GM10266 (cell line): ENCODE data around the gene SPATA24.

Experiments
- DNase-seq: peaks from one replicate; pipeline ENCODE4 v3.0.0; 2012; ENCODE audit errors: extremely low spot score
- TF ChIP-seq, protein P1 (sequence below): IDR thresholded peaks from 2 replicates; pipeline ENCODE4 v1.5.1; 2012; ENCODE audit warnings: mild to moderate bottlenecking, low read depth; ENCODE audit not compliant: control insufficient read depth, insufficient read depth; ENCODE audit errors: missing control alignments

Gene SPATA24

GRCh38 chr5:139383275-139383992 lies 20.5 kb downstream of the SPATA24 start, which contains the start of gene SLC23A1:
Gene SLC23A1, minus strand, starts transcription at chr5:139383297. Its CDS starts 44 bp downstream, at chr5:139383253.
- DNase-seq = no peak
- TF ChIP-seq, protein P1, sequence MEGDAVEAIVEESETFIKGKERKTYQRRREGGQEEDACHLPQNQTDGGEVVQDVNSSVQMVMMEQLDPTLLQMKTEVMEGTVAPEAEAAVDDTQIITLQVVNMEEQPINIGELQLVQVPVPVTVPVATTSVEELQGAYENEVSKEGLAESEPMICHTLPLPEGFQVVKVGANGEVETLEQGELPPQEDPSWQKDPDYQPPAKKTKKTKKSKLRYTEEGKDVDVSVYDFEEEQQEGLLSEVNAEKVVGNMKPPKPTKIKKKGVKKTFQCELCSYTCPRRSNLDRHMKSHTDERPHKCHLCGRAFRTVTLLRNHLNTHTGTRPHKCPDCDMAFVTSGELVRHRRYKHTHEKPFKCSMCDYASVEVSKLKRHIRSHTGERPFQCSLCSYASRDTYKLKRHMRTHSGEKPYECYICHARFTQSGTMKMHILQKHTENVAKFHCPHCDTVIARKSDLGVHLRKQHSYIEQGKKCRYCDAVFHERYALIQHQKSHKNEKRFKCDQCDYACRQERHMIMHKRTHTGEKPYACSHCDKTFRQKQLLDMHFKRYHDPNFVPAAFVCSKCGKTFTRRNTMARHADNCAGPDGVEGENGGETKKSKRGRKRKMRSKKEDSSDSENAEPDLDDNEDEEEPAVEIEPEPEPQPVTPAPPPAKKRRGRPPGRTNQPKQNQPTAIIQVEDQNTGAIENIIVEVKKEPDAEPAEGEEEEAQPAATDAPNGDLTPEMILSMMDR = no peak

DNA sequence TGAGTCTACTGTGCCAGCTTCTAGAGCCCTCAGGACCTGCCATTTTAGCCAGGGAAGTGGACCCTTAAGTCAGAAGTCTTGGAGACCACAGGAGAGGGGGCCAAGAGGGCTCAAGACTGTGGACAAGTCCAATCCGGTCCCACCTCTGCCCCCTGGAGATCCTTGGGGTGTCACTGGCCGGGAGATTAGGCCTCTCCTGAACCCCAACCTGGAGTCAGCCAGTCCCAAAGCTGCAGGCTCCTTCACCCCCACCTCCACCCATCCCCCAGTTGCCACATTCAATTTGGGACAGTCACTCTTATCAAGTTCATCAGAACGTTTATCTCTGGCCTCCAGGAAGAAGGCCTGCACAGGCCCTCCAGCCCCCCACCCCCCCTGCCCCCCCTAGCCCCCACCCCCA lies 21.1 kb downstream of the SPATA24 start:
- DNase-seq = no peak
- TF ChIP-seq, protein P1 = no peak

- DNase-seq = no peak
- TF ChIP-seq, protein P1 = no peak
Measured at GRCh38 chr5:139381837-139382761, 21.8 kb downstream of the SPATA24 start.

GRCh38 chr5:139379626-139380449 lies 24.1 kb downstream of the SPATA24 start:
- DNase-seq = no peak
- TF ChIP-seq, protein P1 = no peak

GRCh38 chr5:139378941-139379361 lies 24.9 kb downstream of the SPATA24 start:
- no peak for DNase-seq
- TF ChIP-seq, protein P1 = no peak

DNA sequence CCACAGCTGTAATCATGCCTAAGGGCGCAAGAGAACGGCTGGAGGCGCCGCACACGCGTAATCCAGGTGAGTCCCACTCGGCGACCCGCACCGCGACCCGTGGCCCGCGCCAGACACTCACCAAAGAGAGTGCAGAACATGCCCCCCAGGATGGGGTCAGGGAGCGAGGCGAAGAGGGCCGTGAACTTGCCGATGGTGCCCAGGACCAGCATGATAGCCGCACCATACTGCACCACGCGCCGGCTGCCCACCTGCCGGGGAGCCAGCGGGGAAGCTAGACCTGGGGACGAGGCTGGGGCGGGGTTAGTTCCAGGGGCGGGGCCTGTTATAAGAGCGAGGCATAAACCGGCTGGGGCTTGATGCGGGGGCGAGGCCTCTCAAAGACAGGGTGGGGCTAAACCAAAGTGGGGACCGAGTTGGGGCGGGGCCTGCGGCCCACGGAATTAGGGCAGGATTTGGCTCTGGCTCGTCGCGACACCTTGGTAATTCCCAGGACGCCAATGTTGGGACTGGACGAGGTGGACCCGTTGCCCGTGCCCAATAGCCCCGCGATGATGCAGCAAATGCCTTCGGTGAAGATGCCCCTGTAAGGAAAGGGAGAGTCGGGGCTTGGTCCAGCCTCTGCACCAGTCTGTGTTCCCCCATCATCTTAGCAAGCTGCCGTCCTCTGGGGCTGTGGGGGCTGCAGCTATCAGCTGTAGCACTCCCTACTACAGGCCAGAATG lies 25.6 kb downstream of the SPATA24 start:
- TF ChIP-seq, protein P1 = no peak
- DNase-seq = no peak
